ENCODE data around the gene DHX32. TPM values are rescaled to one million over a fixed set of nuclear protein-coding genes. Genes with fewer than 3 reads are reported as not detected.
"Not testable (repeated sequence)": the region's sequence is repeated elsewhere in the genome, so short reads cannot be mapped to it uniquely, and the experiment has no call there.

The DHX32 gene
- total and polyA plus RNA-seq, 2 donors (not counting 1 experiment from before 2014, with no cell fraction given), result 5.2 to 12.4 TPM

DNA sequence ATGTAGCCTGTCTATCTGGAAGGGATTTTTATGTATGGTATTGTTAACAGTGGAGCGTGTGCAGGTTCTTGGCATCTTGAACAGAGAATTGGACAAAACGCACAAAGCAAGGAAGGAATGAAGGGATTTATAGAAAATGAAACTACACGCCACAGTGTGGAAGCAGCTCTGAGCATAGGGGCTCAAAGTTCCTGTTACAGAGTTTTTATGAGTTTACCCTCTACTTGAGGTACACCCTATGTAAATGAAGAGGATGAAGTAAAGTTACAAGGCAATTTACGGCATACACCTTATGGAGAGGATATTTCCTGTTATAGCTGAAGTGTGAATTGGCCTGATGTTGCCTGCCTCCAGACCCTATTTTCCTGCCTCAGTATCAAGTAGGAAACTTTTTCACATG, 48.5 kb upstream of the DHX32 start:
- Histone ChIP-seq H2AFZ (ENCODE audit: insufficient read depth, low read depth, low read length, poor library complexity, severe bottlenecking) (no peak overlapping the region), H3K36me3 (replicated peaks in 1 of 2; ENCODE audit: control extremely low read depth in 1 of 2, control insufficient read depth in 1 of 2, extremely low read depth in 1 of 2, insufficient read depth in 2 of 2, low read length in 1 of 2) (no peaks in the 10 kb centered on the region), H3K9me3 (ENCODE audit: control extremely low read depth in 1 of 3, control insufficient read depth in 2 of 3, insufficient read depth in 1 of 3, low read length in 2 of 3) (no peaks in the 10 kb centered on the region), H3K27me3 (replicated peaks in 1 of 4; ENCODE audit: control extremely low read depth in 1 of 4, control insufficient read depth in 3 of 4, insufficient read depth in 4 of 4, low read length in 3 of 4) (peaks cover 0 to 5% (median 1%) of the 10 kb centered on the region in 4 experiments), H3K9ac (ENCODE audit: low read length) (no peak overlapping the region), H3K79me2 (ENCODE audit: control insufficient read depth, insufficient read depth, low read length) (no peaks in the 10 kb centered on the region), H3K4me3 (ENCODE audit: control extremely low read depth in 1 of 5, extremely low read depth in 1 of 5, insufficient read depth in 1 of 5, low read depth in 2 of 5, low read length in 4 of 5) (no peak overlapping the region), H3K4me2 (replicated peaks; ENCODE audit: low read depth, low read length, poor library complexity, severe bottlenecking) (no peak overlapping the region), H3K4me1 (ENCODE audit: control insufficient read depth in 2 of 2, insufficient read depth in 2 of 2, low read length in 2 of 2) (no peaks in the 10 kb centered on the region), H4K20me1 (ENCODE audit: control insufficient read depth, insufficient read depth, low read length, poor library complexity, severe bottlenecking) (no peaks in the 10 kb centered on the region), H3K27ac (ENCODE audit: low read length in 2 of 2) (no peak overlapping the region)
- no peak for TF ChIP-seq EZH2 (IDR thresholded peaks at IDR 0.05; ENCODE audit: borderline replicate concordance, insufficient read depth, low read depth, low read length, poor library complexity, severe bottlenecking)
- TF ChIP-seq, protein P1, sequence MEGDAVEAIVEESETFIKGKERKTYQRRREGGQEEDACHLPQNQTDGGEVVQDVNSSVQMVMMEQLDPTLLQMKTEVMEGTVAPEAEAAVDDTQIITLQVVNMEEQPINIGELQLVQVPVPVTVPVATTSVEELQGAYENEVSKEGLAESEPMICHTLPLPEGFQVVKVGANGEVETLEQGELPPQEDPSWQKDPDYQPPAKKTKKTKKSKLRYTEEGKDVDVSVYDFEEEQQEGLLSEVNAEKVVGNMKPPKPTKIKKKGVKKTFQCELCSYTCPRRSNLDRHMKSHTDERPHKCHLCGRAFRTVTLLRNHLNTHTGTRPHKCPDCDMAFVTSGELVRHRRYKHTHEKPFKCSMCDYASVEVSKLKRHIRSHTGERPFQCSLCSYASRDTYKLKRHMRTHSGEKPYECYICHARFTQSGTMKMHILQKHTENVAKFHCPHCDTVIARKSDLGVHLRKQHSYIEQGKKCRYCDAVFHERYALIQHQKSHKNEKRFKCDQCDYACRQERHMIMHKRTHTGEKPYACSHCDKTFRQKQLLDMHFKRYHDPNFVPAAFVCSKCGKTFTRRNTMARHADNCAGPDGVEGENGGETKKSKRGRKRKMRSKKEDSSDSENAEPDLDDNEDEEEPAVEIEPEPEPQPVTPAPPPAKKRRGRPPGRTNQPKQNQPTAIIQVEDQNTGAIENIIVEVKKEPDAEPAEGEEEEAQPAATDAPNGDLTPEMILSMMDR (IDR thresholded peaks at IDR 0.05), result no peak
- Mint-ChIP-seq H3K9me3 (ENCODE audit: insufficient read depth) (peaks cover 2% of the 10 kb centered on the region), H3K4me3 (no peak overlapping the region), H3K27ac (no peak overlapping the region), H3K27me3 (peaks cover 41% of the 10 kb centered on the region), H3K4me1 (no peaks in the 10 kb centered on the region)
- ChIA-PET POLR2A (no interaction called here), CTCF (no interaction called here)
- 100% methylated on average over 1 of the region's 4 CpGs for WGBS (ENCODE audit: insufficient coverage)
- DNase-seq, result no peak
- intact Hi-C loops (cut with micrococcal nuclease), result no loop called here
- ATAC-seq (ENCODE audit: low read depth), result no peak

DNA sequence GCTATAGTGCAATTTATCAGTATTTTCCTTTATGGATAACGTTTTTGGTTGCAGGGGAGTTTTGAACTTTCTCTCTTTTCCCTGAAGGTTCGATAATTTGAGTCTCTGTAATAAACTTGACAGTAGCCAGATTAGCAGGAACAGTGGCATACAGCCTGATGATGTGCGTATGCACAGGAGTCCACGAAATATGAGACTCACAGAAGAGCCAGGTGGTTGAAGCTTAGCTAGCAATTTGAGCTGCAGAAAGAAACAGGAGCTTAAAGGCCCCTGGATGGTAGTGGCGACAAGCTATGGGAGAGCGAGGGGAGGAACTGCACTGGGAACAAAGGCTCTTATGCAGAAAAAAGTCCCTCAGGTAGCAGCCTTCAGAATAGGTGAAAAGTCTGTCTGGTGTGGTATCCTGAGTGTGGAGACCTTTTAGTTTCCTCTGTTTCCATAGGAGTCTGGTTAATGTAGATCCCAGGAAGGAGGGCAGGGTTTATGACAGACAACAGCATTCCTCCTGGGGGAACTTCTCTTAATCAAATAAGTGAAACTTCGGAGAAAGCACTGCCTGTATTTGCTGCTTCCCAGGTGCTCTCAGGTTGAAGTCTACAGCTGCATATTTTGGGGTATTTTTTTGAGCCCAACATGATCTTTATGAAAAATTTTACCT, 48.0 kb upstream of the DHX32 start:
- peaks cover 2% of the 10 kb centered on the region for H3K9me3 Mint-ChIP-seq (ENCODE audit: insufficient read depth)
- 92% methylated on average over 5 of the region's 7 CpGs for WGBS (ENCODE audit: insufficient coverage)
- no peak overlapping the region for H2AFZ ChIP-seq (ENCODE audit: insufficient read depth, low read depth, low read length, poor library complexity, severe bottlenecking)
- no peak overlapping the region for H3K27ac ChIP-seq (ENCODE audit: low read length in 2 of 2)
- H3K36me3 ChIP-seq (replicated peaks in 1 of 2; ENCODE audit: control extremely low read depth in 1 of 2, control insufficient read depth in 1 of 2, extremely low read depth in 1 of 2, insufficient read depth in 2 of 2, low read length in 1 of 2), result no peaks in the 10 kb centered on the region
- TF ChIP-seq EZH2 (IDR thresholded peaks at IDR 0.05; ENCODE audit: borderline replicate concordance, insufficient read depth, low read depth, low read length, poor library complexity, severe bottlenecking), result no peak
- TF ChIP-seq, protein P1 (IDR thresholded peaks at IDR 0.05), result no peak
- H3K27ac Mint-ChIP-seq, result no peak overlapping the region
- no peaks in the 10 kb centered on the region for H3K4me1 Mint-ChIP-seq
- H3K4me3 Mint-ChIP-seq, result no peak overlapping the region
- no peak overlapping the region for H3K4me2 ChIP-seq (replicated peaks; ENCODE audit: low read depth, low read length, poor library complexity, severe bottlenecking)
- no peak for ATAC-seq (ENCODE audit: low read depth)
- peaks cover 0 to under 1% (median 0%) of the 10 kb centered on the region in 4 experiments for H3K27me3 ChIP-seq (replicated peaks in 1 of 4; ENCODE audit: control extremely low read depth in 1 of 4, control insufficient read depth in 3 of 4, insufficient read depth in 4 of 4, low read length in 3 of 4)
- CTCF ChIA-PET, result no interaction called here
- H3K4me1 ChIP-seq (ENCODE audit: control insufficient read depth in 2 of 2, insufficient read depth in 2 of 2, low read length in 2 of 2), result no peaks in the 10 kb centered on the region
- intact Hi-C loops (cut with micrococcal nuclease), result no loop called here
- peaks cover 37% of the 10 kb centered on the region for H3K27me3 Mint-ChIP-seq
- H3K79me2 ChIP-seq (ENCODE audit: control insufficient read depth, insufficient read depth, low read length), result no peaks in the 10 kb centered on the region
- H3K9ac ChIP-seq (ENCODE audit: low read length), result no peak overlapping the region
- no peaks in the 10 kb centered on the region for H3K9me3 ChIP-seq (ENCODE audit: control extremely low read depth in 1 of 3, control insufficient read depth in 2 of 3, insufficient read depth in 1 of 3, low read length in 2 of 3)
- H3K4me3 ChIP-seq (ENCODE audit: control extremely low read depth in 1 of 5, extremely low read depth in 1 of 5, insufficient read depth in 1 of 5, low read depth in 2 of 5, low read length in 4 of 5), result no peak overlapping the region
- POLR2A ChIA-PET, result no interaction called here
- no peaks in the 10 kb centered on the region for H4K20me1 ChIP-seq (ENCODE audit: control insufficient read depth, insufficient read depth, low read length, poor library complexity, severe bottlenecking)
- DNase-seq, result no peak

DNA sequence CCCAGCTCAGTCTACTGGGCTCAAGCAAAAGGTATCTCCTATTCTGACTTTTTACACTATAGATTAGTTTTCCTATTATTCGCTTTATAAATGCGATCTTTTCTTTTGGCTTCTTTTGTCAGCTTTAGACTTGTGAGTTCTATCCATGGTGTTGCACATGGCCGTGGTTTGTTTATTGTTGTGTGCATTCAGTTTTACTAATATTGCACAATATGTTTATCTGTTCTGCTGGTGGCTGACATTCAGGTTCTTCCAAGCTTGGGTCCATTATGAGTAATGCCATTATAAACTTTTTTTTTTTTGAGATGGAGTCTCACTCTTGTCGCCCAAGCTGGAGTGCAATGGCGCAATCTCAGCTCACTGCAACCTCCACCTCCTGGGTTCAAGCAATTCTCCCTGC, 46.2 kb upstream of the DHX32 start:
- H3K27ac Mint-ChIP-seq; DNase-seq; CTCF ChIA-PET; H3K4me3 Mint-ChIP-seq; H3K4me1 Mint-ChIP-seq; H3K4me3 ChIP-seq (ENCODE audit: control extremely low read depth in 1 of 5, extremely low read depth in 1 of 5, insufficient read depth in 1 of 5, low read depth in 2 of 5, low read length in 4 of 5); H3K36me3 ChIP-seq (replicated peaks in 1 of 2; ENCODE audit: control extremely low read depth in 1 of 2, control insufficient read depth in 1 of 2, extremely low read depth in 1 of 2, insufficient read depth in 2 of 2, low read length in 1 of 2); H2AFZ ChIP-seq (ENCODE audit: insufficient read depth, low read depth, low read length, poor library complexity, severe bottlenecking); H3K4me1 ChIP-seq (ENCODE audit: control insufficient read depth in 2 of 2, insufficient read depth in 2 of 2, low read length in 2 of 2); H3K27ac ChIP-seq (ENCODE audit: low read length in 2 of 2); intact Hi-C loops (cut with micrococcal nuclease); ATAC-seq (ENCODE audit: low read depth); H3K9me3 Mint-ChIP-seq (ENCODE audit: insufficient read depth); H3K9me3 ChIP-seq (ENCODE audit: control extremely low read depth in 1 of 3, control insufficient read depth in 2 of 3, insufficient read depth in 1 of 3, low read length in 2 of 3); H4K20me1 ChIP-seq (ENCODE audit: control insufficient read depth, insufficient read depth, low read length, poor library complexity, severe bottlenecking); H3K9ac ChIP-seq (ENCODE audit: low read length); H3K79me2 ChIP-seq (ENCODE audit: control insufficient read depth, insufficient read depth, low read length); POLR2A ChIA-PET; H3K4me2 ChIP-seq (replicated peaks; ENCODE audit: low read depth, low read length, poor library complexity, severe bottlenecking); H3K27me3 ChIP-seq (replicated peaks in 1 of 4; ENCODE audit: control extremely low read depth in 1 of 4, control insufficient read depth in 3 of 4, insufficient read depth in 4 of 4, low read length in 3 of 4): not testable (repeated sequence)
- H3K27me3 Mint-ChIP-seq, result peaks cover 19% of the 10 kb centered on the region
- WGBS (ENCODE audit: insufficient coverage), result 96% methylated on average over 2 of the region's 5 CpGs
